Hindlimb muscle (tissue), 1 donor: ENCODE measurements around the gene HMGN5. TPM values are rescaled to one million over a fixed set of nuclear protein-coding genes. Genes with fewer than 3 reads are reported as not detected.

Source experiments
- DNase-seq: peaks from one replicate; pipeline ENCODE4 v3.0.0-alpha.2; 2013
- polyA plus RNA-seq: library from polyadenylated mRNA; unstranded; fragments of 120-200 nt; gene quantifications from one replicate; pipeline ENCODE4 v1.2.1, GENCODE V29; 2013; ENCODE audit not compliant: insufficient read length

The HMGN5 gene
- polyA plus RNA-seq, 1 donor: 3.8 TPM

DNA sequence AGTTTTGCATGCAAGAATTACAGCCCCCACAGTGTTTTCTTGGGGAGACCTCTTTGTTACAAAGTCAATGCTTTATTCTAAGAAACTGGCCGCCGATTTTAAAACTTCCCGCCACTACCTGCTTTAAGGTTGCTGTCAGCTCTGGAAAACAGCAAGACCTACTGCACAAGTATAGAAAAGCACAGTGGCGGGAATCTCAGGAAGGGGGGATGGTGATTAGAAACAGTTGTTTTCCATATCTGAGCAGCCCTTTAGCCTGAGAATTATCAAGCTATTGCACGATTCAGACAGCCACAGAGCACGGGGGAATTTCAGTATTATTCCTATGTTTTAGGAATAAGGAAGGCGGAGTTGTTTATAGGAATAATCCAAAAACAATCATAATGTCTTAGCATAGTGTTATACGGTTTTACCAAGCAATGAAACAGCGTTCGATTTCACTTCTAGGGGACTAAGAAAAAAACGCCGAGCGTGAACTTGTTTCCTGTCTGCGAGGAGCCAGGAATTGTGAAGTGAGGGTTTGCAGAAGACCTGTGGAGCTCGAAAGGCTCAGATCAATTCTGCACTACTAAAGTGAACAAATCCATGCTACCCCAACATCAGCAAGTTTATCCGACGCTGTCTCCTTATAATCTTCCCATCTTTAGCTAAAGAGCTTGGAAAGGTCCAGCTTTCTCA lies 81.3 kb downstream of the HMGN5 start:
- peak; percentile 11 for DNase-seq

DNA sequence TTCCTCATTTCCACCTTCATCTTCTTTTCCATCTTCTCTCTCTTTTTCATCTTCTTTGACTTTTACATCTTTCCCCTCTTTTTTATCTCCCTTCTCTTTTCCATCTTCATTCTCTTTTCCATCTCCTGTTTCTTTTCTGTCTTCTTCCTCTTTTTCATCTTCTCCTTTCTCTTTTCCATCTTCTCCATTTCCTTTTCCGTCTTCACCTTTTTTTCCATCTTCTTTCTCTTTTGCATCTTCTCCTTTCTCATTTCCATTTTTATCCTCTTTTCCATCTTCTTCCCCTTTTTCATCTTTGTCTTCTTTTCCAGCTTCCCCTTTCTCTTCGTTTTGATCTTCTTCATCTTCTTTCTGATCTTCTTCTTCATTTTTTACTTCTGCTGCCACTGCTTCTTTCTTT lies 87.0 kb downstream of the HMGN5 start:
- DNase-seq: no peak

DNA sequence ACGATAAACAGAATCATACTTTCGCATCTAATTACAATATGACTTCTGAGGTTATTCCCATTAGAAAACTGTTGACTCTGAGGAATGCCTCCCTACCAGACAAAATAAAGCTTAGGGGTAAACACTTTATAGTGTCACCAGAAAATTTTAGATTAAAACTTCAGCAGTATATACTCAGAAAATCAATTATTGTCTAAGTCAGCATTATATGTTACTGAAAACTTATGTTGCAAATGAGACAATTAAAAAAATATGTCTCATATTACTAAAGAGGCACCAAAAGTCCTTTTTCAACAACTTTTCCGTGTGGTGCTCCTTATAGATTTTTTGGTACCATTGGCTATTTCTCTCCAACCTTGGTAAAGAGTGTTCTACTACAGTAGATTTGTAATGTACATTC lies 91.4 kb downstream of the HMGN5 start:
- no peak for DNase-seq

DNA sequence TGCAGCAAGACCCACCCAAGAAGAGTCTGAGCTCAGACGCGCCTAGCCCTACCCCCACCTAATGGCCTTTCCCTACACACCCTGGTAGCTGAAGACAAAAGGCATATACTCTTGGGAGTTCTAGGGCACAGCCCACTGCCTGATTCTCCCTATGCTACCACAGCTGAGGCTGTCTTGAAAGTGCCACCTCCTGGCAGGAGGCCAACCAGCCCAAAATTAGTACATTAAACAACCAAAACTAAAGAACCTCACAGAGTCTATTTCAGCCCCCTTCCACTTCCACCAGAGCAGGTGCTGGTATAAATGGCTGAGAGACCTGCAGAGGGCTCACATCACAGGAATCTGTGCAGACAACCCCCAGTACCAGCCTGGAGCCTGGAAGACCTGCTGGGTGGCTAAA lies 119.1 kb downstream of the HMGN5 start:
- DNase-seq: no peak

Other genes with a start within 250 kb of the HMGN5 start
- 63.6 TPM for gene SH3BGRL, start 189 bp upstream of the HMGN5 start, polyA plus RNA-seq